B cell (primary cell): Measurements from ENCODE around the gene ZNF33A.

Source experiments
- EZH2 ChIP-seq: IDR thresholded peaks from 2 replicates; pipeline ENCODE4 v1.6.1; 2012; ENCODE audit warnings: borderline replicate concordance, low read depth, mild to moderate bottlenecking, moderate library complexity, low read length; ENCODE audit not compliant: insufficient read depth, poor library complexity, severe bottlenecking
- TF ChIP-seq, protein P1 (sequence below): fragments of 200-600 bp; IDR thresholded peaks from one replicate; pipeline ENCODE4 v1.8.0; 2022; ENCODE audit warnings: antibody characterized with exemption, mild to moderate bottlenecking

DNA sequence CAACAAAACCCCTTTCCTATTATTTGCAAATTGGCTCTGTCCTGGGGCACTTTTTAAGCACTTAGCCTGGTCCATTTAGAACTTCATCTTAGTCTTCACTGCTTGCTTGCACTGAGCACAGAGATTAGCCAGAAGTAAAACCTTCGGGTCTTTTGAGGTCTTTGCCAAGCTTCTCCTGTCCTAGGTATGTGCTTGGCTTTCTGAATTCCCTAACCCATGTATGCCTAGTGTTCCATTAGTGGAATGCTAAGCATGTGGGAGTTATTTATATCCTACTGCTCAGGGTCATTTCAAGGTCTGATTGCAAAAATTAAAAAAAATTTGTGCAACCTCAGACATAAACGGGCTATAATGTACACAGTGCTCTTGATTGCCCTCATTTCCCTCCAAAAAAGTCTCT is 101.7 kb downstream of the ZNF33A start:
- TF ChIP-seq, protein P1, sequence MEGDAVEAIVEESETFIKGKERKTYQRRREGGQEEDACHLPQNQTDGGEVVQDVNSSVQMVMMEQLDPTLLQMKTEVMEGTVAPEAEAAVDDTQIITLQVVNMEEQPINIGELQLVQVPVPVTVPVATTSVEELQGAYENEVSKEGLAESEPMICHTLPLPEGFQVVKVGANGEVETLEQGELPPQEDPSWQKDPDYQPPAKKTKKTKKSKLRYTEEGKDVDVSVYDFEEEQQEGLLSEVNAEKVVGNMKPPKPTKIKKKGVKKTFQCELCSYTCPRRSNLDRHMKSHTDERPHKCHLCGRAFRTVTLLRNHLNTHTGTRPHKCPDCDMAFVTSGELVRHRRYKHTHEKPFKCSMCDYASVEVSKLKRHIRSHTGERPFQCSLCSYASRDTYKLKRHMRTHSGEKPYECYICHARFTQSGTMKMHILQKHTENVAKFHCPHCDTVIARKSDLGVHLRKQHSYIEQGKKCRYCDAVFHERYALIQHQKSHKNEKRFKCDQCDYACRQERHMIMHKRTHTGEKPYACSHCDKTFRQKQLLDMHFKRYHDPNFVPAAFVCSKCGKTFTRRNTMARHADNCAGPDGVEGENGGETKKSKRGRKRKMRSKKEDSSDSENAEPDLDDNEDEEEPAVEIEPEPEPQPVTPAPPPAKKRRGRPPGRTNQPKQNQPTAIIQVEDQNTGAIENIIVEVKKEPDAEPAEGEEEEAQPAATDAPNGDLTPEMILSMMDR: no peak
- no peak for TF ChIP-seq EZH2
